Glomerular visceral epithelial cell (primary cell): ENCODE results near the gene PRMT7.
A peak's percentile ranks its signal among the peaks of the same experiment; 100 is the strongest.

Source experiments
- DNase-seq: peaks from one replicate; pipeline ENCODE4 v3.0.0-alpha.2; 2016; ENCODE audit errors: extremely low spot score

Gene PRMT7

GRCh38 chr16:68306633-68307032, 4.2 kb upstream of the PRMT7 start:
- DNase-seq: no peak

DNA sequence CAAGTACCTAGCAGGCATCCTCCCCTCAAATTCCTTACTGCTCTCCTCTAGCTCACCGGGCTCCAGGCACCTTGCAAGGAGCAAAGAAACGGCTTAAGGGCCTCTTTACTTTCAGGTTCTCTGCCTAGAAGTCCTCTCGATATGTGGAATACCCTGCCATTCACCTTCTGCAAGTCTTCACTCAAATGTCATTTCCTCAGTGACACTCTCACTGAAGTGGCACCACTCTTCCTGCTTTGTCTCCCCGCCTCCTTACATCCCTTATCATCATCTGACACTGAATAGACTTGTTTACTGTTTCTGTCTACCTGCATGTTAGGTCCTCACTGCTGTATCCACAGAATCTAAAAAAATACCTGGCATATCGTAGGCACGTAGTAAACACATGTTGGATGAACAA, 1.0 kb upstream of the PRMT7 start:
- no peak for DNase-seq

- no peak for DNase-seq
These were observed 414 bp upstream of the PRMT7 start for GRCh38 chr16:68310437-68310773.

DNA sequence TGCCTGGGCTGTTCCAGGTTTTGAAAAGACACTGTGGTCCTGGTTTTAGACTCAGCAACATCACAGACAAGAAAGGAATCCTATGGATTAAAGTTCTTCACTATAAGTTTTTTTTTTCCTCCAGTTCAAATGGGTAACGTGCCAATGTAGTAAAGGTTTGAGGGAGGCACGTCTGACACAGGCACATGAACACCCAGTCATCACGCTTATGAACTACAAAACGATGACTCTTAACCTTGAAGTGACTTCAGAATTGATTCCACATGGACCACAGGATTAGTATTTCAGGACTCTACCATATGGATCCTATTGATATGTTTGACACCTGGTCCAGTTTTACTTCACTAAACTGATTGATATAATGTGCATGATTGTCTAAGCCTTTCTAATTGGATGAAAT, 2.3 kb downstream of the PRMT7 start:
- no peak for DNase-seq

GRCh38 chr16:68319185-68319908, 8.5 kb downstream of the PRMT7 start:
- no peak for DNase-seq

DNA sequence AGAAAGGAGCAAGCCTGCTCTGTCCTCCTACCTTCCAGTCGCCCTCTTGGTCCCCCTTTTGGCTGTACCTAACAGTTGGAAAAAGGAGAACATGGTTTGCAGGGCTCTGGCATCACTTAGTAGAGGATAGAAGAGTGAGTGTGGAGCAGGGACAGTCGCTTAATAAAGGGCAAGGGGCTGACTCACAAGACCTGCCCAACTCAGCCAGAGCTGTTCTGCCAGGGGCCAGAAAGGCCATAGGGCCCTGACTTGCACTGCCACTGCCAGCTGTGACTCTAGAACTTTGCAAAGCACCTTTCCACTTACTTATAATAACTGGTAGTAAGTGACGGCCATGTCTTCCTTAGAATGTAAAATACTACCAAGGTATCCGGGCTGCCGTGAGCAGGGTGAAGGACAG, 13.5 kb downstream of the PRMT7 start:
- no peak for DNase-seq

DNA sequence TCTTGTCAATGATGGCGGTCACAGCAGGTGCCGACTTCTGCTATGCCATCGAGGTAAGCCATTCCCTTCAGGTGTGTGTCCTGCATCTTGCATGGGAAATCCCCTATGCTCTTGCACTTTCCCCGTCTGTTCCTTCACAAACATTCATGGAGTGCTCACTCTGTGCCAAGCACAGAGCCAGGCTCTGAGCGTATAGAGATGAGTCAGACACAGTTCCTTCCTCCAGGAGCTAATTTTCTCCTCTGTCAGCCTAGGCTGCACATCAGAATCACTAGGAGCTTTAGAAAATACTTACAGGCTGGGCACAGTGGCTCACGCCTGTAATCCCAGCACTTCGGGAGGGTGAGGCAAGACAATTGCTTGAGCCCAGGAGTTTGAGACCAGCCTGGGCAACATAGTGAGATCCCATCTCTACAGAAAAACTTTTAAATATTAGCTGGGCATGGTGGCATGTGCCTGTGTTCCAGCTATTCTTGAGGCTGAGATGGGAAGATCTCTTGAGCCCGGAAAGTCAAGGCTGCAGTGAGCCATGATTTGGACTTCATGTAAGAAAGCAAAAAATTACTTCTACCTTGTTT, 14.1 kb downstream of the PRMT7 start:
- DNase-seq: no peak

DNA sequence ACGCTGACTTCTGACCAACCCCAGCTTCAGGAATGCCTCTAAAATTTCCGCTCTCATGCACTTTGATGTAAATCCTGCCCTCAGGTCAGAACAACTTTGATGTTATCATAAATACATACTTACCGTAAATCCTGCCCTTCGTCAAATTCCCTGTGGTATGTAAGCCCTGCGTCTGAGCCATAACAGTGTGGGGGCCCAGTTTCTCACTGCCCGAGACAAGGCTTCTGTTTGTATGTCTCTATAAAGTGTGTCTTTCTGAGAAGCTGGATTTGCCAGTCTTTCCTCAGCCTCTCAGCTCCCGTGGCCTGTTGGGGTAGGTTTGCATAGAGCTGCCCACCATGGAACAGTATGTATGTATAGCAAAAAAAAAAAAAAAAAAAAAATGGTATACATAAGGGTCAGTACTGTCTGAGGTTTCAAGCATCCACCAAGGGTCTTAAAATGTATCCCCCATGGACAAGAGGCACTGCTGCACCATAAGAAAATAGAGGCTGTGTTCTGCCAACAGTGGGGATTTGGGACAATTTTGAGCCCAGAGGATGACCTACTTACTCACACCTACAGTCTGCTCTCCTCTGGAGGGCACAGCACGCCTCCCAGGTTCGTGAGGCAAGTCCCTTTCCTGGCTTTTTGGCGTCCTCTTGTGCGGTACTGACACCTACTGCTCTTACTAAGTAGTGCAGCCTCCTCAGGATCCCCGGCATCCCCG, 17.5 kb downstream of the PRMT7 start:
- peak; percentile 80 for DNase-seq

DNA sequence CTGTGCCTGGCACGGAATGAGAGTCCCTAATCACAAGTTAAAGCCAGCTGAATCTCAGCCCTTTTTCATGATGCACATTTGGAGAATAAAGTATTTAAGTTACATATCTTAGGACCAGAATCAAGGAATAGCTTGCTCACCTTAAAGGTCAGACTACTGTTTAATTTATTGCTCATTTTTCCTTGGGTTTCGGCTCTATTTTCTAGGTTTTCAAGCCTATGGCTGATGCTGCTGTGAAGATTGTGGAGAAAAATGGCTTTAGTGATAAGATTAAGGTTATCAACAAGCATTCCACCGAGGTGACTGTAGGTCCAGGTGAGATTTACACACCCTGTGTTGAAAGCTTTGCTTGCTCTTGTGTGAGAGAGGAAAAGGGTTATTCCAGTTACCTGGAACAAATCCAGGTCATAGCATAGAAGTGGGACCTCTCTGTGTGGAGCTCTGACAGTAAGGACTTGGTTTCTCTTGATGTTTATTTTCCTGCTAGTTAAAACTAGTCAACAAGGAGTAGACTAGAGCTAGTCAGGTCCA, 18.1 kb downstream of the PRMT7 start:
- DNase-seq: no peak

DNA sequence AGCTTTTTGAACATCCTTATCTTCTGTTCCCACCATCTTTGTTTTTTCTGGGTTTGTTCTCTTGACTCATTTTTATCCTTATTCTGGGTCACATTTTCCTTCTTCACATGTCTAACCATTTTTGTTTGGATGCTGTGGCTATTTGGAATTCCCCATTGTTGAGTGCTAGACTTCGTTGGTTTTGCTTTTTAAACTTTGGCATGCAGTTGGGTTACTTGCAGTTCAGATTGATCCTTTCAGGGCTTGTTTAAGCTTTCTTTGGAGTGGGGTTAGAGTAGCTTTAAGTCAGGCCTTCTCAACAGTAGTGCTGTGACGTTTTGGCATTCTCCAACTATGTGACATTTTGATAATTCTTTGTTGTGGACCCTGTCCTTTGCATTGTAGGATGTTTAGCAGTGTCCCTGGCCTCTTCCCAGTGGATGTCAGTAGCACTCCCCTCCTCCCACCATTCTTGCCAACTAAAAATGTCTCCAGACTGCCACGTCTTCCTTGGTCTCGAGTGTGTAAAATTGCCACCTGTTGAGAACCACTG, 21.1 kb downstream of the PRMT7 start:
- no peak for DNase-seq

DNA sequence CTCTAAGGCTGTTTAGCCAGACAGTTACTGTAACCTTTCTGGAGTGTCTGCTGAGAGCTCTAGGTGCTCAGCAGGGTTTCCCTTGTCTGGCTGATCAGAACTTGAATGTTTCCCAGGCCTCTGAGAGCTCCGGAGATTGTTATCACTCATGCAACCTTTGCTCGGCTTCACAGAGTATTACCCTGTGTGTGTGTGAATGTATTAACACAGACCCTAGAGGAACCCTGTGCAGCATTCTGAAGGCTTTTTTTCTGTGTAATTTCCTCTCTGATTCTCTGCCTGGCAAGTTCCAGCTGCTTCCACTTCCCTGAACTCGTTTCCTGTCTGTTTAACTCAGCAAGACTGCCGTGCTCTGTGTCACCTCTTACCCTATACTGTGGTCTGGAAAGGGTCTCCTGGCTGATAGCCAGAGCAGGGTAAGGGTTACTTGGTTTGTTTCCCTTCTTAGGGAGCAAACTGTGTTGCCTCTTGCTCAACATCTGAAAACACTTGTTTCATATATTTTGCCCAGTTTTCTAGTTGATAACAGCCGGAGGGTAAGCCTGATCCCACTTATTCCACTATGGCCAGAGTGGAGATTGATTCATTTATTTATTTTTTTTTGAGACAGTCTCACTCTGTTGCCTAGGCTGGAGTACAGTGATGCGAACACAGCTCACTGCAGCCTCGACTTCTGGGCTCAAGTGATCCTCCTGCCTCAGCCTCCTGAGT, 21.7 kb downstream of the PRMT7 start:
- DNase-seq: no peak

GRCh38 chr16:68335175-68335574, 24.4 kb downstream of the PRMT7 start:
- no peak for DNase-seq

- no peak for DNase-seq
These were observed 27.7 kb downstream of the PRMT7 start for GRCh38 chr16:68338326-68339119.

GRCh38 chr16:68339214-68339613, 28.4 kb downstream of the PRMT7 start:
- no peak for DNase-seq

DNA sequence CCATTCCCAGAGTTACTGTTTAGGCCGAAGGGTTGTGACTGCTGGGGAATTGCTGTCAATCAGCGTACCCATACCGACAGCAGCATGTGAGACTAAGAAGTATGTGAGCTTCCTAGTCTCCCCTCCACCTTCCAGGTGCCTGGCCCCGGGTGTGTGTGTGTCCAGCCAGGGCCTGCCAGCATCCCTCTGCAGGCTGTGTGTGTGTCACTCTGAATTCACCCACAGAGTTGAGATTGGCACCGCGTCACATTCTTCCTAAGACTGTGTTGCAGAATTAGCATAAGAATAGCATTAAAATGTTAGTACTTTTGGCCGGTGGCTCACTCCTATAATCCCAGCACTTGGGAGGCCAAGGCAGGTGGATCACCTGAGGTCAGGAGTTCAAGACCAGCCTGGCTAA, 31.8 kb downstream of the PRMT7 start:
- DNase-seq: no peak

DNA sequence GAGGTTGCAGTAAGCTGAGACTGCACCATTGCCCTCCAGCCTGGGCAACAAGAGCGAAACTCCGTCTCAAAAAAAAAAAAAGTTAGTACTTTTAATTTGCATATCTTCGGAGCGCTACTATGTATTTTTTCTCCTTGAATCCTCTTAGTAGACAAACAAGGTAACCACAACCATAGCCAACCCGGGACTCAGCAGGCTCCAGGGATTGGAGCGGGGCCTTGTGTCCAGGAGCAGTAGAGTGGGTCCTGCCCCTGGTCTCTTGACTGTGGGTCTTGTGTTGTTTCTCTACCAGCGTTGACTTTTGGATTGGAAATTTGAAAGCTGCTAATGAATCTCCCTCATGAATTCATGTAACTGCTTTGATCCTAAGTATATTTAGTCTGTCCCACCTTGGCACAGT, 32.3 kb downstream of the PRMT7 start:
- DNase-seq: no peak

- DNase-seq: no peak
These were observed 33.4 kb downstream of the PRMT7 start for GRCh38 chr16:68344252-68344651.

- no peak for DNase-seq
These were observed 34.6 kb downstream of the PRMT7 start for GRCh38 chr16:68345351-68345810.

- DNase-seq: no peak
These were observed 35.3 kb downstream of the PRMT7 start for GRCh38 chr16:68345958-68346635.

DNA sequence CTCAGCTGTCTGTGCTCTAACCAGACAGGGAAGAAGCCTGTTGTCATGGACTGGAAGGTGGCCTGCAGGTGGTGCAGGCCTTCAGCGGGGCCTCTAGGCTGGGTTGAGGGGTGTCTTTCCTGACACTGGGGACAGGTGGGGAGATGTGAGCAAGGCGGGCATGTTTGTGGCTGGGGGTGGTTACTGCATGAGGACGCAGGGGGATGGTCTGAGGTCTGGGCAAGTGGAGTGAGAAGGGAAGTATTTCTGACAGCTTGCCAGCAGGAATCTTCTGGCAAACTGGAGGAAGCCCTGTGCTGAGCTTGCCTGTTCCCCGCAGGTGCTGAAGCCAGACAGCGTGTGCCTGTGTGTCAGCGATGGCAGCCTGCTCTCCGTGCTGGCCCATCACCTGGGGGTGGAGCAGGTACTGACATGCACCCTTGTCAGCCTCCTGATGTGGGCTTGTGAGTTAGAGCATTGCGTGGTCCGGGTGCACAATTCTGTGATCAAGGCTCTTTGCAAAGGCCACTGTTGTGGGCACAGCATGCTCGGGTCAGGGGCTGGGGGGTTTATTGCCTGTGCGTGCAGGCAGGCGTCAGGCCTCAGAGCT, 36.2 kb downstream of the PRMT7 start:
- no peak for DNase-seq
